DMS53 (cell line): ENCODE measurements around the gene KRTAP12-1.

Experiments used
- DNase-seq: peaks from one replicate; lab custom pipeline; 2025; lab: John Stamatoyannopoulos, UW

Gene KRTAP12-1

DNA sequence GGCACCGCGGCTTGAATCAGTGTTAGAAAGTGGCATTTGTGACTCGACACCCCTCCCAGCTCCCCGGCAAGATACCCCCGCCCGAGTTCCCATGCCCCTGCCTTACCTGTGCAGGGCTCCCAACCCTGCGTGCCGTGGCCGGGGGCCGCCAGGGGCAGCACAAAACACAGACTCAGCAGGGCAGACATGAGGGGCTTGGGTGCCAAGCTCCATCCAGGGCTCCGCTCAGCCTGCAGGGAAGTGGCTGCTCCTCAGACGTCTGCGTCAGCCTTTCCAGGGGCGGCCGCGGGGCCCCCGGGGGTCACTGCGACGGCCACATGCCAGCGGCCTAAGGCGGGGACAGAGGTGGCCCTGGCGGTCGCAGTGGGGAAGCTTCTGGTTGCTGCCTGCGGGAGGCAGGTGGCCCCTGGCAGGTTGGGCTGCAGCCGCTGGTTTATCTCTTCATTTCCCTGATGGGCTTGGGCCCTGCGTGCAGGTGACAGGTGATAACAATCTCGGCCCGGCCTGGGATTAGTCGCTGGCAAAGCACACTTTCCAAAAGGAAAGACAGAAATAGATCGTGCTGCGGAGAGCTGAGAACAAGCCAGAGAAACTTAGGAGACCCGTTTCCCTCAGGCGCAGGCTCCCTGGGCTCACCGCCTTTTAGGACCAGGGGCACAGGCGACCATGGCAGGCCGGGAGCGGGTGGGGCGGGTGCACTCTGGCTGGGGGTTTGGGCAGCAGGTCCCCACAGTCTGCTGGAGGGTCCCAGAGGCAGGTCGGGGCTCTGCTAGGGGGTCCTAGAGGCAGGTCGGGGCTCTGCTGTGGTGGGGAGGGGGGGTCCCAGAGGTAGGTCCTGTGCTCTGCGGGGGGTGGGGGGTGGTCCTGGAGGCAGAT is 29.6 kb upstream of the KRTAP12-1 start, which contains the start of gene TSPEAR:
TSPEAR (minus strand) TSS at position 246 of the 876 bp plus-strand sequence; CDS start at position 188, 58 bp downstream.
- peak; percentile 84 for DNase-seq

DNA sequence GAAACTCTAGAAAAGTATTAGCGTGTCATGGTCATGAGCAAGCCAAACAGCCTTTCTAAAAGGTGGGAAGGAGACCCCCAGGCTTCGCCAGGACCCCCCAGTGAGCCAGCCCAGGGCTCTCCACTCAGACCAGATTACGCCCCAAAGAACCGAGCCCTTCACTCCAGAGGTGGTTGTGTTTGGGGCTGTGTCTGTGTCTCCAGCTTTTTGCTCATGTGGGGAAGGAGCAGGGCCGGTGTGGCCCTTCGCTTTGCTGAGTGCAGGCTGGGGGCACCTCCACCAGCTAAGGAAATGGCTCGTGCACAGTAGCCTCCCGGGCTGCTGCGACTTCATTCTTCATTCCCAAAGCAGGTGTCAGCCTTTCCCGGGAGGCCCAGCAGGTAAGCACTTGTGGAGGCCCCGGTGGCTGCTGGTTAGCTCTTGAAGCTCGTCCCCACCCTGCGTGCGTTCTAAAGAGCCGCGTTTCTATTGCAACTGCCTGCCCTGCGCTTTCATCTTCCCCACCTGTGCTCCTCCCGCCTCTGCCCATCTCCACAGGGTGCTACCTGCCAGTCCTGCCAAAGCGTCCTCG is 28.9 kb upstream of the KRTAP12-1 start:
- DNase-seq = peak; percentile 94

- DNase-seq = peak; percentile 67
Observed at GRCh38 chr21:44710294-44710665, 28.3 kb upstream of the KRTAP12-1 start.

- DNase-seq = peak; percentile 77
Observed at GRCh38 chr21:44709426-44710293, 27.7 kb upstream of the KRTAP12-1 start.

GRCh38 chr21:44708866-44709425 is 27.0 kb upstream of the KRTAP12-1 start:
- DNase-seq = no peak

DNA sequence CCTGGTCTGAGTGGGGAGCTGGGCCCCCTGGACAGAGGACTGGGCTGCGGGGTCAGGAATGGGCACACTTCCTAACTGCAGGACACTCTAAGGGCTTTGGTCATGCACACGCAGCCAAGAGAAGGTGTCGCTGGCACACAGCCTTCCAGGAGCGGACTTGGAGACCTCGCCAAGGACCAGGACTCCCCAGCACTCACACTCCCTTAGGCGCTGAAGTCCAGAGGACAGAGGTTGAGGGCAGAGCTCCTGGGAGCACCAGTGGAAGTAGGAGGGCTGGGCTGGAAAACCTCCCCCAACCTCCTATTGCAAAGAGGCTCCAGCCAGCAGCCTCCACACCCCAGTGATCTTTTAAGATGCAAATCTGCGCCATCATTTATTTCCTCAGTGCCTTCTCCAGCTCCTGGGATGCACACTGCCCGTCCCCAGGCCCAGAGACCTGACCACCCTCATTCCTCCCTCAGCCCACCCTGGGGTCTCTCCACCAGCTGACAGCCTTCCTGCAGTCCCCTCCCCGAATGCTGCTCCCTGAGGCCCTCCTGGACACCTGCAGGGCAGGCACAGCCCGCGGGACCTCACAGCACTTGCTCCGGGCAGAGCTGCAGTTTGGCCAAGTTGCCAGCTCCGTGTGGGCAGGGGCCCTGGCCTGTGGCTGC is 26.4 kb upstream of the KRTAP12-1 start:
- peak; percentile 18 for DNase-seq

- no peak for DNase-seq
Observed at GRCh38 chr21:44706706-44707581, 25.0 kb upstream of the KRTAP12-1 start.

DNA sequence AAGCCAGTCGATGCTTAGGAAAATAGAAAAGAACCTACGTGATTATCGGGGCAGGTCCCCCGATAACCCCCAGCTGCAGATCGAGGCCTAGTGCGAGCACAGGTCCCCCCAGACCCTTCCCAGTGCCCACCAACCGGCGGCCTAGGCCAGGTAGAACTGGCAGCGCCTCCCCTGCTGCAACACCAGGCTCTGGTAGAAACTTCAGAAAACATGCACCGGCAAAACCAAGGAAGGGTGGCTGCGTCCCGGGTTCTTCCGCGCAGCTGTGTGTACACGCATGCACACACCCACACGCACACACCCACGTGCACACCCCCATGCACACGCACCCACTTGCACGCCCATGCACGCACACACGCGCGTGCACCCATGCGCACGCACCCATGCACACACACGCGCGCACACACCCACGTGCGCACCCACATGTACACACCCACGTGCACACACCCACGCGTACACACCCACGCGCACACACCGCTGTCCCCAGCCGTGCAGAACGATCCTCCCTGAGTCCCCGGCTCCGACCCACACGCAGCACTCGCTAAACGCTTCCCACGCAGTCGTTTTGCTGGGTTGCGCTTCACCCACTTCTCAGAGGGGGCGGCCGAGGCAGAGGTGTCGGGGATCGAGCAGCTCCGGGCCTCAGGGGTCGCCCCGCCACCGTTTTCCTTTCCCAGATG is 24.2 kb upstream of the KRTAP12-1 start:
- no peak for DNase-seq

DNA sequence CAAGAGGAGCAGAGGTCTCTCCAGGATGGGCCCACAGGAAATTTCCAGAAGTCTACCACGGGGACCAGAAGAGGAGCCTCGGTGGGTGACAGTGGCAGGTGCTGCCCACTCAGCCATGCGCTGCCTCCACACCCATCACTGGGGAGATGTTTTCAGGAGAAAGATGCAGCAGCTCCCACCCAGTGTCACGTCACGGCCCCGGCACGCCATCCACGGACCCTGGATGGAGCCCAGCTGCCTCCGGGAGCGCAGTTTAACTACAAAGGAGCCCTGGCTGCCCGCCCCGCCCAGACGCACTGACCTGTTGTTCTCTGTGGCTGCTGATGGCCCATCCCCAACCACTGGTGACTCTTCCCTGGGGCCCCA is 22.7 kb upstream of the KRTAP12-1 start:
- no peak for DNase-seq

GRCh38 chr21:44703731-44704635 is 22.0 kb upstream of the KRTAP12-1 start:
- no peak for DNase-seq

GRCh38 chr21:44702973-44703730 is 21.2 kb upstream of the KRTAP12-1 start:
- DNase-seq = peak; percentile 18

DNA sequence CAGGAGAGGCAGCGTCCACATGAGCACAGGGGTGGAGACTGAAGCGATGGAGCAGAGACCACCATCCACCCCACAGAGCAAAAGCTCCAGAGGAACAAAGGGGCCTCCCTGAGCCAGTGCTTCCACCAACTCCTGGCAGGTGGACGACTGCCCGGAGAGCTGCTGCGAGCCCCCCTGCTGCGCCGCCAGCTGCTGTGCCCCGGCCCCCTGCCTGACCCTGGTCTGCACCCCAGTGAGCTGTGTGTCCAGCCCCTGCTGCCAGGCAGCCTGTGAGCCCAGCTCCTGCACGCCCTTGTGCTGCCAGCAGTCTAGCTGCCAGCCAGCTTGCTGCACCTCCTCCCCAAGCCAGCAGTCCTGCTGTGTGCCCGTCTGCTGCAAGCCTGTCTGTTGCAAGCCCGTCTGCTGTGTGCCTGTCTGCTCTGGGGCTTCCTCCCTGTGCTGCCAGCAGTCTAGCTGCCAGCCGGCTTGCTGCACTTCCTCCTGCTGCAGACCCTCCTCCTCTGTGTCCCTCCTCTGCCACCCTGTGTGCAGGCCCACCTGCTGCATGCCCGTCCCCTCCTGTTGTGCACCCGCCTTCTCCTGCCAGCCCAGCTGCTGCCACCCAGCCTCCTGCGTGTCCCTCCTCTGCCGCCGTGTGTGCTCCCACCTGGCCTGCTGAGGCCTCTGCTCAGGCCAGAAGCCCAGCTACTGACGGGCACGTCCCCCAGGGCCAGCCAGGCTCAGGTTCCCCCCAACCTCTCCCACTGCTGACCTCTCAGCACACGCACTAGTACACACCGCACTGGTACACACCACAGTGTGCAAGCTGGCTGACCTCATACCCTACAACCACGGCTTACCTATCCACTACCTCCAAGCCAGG is 20.4 kb upstream of the KRTAP12-1 start:
- DNase-seq = no peak

DNA sequence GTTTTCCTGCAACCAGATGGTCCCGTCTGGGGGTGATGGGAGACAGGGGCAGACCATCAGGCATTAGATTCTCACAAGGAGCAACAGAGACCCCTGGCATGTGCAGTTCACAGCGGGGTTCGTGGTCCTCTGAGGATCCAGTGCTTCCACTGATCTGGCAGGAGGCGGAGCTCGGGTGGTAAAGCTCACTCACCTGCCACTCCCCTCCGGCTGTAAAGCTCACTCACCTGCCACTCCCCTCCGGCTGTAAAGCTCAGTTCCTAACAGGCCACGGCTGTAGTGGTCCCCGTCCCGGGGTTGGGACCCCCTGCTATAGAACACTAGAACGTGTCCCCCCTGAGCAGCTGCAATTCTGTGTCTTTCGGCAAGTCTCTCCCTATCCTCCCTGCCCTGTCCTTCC is 19.6 kb upstream of the KRTAP12-1 start:
- no peak for DNase-seq

- no peak for DNase-seq
Observed at GRCh38 chr21:44701023-44701400, 19.0 kb upstream of the KRTAP12-1 start.

- no peak for DNase-seq
Observed at GRCh38 chr21:44700101-44701022, 18.4 kb upstream of the KRTAP12-1 start.

- DNase-seq = no peak
Observed at GRCh38 chr21:44699502-44700001, 17.6 kb upstream of the KRTAP12-1 start.
